IPS-NIHi7 (cell line): ENCODE data around the gene RAB5IF.
"Not testable (repeated sequence)": the region's sequence is repeated elsewhere in the genome, so short reads cannot be mapped to it uniquely, and the experiment has no call there.

Experiments
- DNase-seq: peaks from one replicate; pipeline ENCODE4 v3.0.0; 2012; ENCODE audit warnings: mixed read lengths; ENCODE audit errors: extremely low spot score

RAB5IF gene

GRCh38 chr20:36605399-36606157 lies at the start of gene RAB5IF:
TSS of gene RAB5IF (plus strand) at chr20:36605779. CDS start at chr20:36605952, 173 bp downstream.
- DNase-seq: peak; percentile 96

DNA sequence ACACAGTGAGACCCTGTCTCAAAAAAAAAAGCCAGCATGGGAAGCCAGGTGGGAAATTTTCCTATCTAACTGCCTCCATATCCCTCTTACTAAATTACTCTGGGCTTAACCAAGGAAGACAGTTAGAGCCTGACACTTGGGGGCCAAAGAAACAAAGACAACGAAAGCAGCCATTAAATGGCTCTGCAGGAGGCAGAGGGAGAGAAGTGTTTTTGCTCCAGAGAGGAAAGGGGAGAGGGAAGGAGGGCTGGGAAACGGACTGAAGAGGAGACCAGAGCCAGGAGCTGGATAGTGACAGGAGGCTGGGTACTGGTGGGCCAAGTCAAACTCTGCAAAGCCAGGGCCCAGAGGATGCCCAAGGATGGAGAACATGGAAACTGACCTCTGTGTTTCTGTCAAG lies 42.9 kb upstream of the RAB5IF start:
- DNase-seq: no peak

- no peak for DNase-seq
Measured at GRCh38 chr20:36563374-36563773, 42.2 kb upstream of the RAB5IF start.

DNA sequence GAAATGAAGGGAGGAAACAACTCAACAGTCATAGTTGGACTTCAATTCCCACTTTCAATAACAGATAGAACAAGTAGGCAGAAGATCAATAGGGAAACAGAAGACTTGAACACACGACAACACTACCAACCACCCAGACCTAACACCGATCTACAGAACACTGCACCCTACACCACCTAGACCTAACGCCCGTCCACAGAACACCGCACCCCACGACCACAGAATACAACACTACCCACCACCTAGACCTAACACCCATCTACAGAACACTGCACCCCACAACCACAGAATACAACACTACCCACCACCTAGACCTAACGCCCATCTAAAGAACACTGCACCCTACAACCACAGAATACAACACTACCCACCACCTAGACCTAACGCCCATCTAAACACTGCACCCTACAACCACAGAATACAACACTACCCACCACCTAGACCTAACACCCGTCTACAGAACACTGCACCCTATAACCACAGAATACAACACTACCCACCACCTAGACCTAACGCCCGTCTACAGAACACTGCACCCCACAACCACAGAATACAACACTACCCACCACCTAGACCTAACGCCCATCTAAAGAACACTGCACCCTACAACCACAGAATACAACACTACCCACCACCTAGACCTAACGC lies 41.4 kb upstream of the RAB5IF start:
- not testable (repeated sequence) for DNase-seq

DNA sequence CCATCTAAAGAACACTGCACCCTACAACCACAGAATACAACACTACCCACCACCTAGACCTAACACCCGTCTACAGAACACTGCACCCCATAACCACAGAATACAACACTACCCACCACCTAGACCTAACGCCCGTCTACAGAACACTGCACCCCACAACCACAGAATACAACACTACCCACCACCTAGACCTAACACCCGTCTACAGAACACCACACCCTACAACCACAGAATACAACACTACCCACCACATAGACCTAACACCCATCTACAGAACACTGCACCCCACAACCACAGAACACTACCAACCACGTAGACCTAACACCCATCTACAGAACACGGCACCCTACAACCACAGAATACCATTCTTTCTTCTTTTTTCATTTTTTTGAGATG lies 40.9 kb upstream of the RAB5IF start:
- not testable (repeated sequence) for DNase-seq

DNA sequence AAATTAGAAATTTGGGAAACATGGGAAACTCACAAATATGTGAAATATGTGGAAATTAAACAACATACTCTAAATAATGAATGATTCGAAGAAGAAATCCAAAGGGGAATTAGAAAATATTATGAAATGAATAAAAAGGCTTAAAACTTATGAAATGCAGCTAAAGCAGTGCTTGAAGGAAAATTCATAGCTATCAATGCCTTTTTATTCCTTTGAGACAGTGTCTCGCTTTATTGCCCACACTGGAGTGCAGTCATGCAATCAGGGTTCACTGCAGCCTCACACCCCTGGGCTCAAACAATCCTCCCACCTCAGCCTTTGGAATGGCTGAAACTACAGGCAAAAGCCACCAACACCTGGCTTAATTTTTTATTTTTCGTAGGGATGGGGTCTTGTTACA lies 40.1 kb upstream of the RAB5IF start:
- no peak for DNase-seq

DNA sequence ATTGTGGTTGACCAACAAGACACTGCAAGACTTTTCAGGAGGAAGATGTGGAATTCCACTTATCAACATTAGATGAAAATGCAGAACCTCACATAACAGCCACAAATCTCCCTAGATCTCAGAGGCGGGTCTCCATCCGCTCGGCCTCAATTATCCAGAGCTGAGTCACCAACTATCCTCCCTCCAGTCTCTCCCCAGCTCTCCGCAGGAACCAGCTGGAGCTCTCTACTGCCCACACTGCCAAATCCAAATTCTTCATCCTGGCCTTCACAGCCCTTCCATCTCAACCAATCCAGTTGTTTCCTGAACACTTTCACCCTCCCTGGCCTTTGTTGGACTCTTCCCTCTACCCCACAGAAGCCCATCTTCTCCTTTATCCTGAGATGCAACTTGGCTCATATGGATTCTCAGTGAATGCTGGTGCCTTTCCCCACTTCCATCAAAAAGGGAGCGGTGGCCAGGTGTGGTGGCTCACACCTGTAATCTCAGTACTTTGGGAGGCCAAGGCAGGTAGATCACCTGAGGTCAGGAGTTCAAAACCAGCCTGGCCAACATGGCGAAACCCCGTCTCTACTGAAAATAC lies 35.6 kb upstream of the RAB5IF start:
- DNase-seq: peak; percentile 37

DNA sequence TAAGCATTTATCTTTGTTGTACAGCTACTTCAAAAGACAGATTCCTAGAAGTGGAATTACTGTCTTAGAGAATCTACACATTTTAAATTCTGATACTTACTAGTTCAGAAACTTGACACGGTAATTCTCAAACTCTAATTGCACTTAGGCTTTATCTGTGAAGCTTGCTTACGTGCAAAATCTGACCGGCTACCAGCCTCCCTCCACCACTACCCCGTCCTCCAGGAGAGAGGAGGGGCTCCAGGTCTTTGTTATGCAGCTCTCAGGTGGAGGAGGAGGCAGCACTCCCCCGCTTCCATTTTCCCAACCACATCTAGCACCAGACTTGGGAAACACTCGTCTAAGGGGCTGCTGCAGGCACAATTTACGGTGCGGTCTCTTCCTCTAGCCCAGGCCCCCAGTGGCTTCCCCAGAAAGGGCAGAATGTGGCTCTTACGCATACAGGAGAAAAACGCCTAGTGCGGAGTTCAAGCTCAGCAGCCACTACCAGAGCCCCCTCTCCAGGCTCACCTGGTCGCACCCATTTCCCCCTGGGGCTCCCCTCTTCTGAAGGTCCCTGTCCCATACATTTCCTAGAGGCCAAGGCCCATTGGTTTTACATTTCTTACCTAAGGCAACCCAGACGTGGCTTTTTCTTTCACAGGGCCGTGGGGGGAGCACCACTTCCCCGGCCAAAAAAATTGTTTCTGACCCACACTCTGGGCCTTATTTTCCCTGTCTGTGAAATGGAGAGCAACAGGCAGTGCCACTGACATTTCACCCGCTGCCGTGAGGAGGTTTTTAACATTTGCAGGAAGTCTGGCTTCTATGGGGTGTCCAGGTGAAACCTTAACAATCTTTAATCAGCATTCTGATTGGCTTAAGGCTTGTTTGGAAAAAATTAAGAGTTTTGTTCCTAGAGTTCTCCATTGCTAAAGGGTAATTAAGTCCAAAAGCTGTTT lies 33.7 kb upstream of the RAB5IF start:
- DNase-seq: peak; percentile 88

GRCh38 chr20:36572701-36573102 lies 32.9 kb upstream of the RAB5IF start:
- DNase-seq: no peak

DNA sequence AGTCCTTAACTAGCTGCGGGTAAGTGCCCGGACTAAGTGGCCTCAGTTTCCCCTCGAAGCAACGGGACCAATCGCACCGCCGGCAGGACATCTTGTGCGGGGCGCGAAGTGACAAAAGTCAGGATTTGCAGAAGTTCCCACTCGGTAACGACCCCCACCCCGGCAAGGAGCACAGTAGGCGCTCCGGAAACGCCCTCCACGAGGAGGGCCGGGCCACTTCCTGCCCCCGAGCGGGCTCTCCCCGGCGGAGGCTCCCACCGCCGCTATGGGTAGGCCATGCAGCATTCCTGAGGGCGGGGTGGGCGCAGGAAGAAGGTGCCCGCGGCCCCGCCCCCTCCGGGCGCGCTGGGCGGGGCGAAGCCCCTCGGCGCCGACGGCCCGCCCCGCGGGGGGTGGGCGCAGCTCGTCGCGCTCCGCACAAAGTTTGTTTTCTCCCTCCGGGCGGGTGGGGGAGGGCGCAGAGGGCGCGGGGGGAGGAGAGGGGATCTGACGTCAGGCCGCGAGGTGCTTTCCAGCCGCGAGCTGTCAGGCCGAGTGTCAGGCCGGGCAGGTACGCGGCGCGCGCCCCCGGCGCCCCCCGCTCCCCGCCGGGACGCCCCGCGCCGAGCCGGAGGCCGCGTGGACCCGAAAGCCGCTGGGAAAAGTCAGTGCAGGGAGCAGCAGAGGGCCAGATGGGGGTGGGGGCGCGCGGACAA lies 32.3 kb upstream of the RAB5IF start, which contains the start of gene TGIF2:
Gene TGIF2, plus strand, starts transcription at position 495 of the 695 bp plus-strand sequence. CDS start 5,178 bp downstream, outside the sequence.
- DNase-seq: peak; percentile 95

- DNase-seq: no peak
Measured at GRCh38 chr20:36573798-36574365, 31.7 kb upstream of the RAB5IF start.

GRCh38 chr20:36574366-36575135 lies 31.0 kb upstream of the RAB5IF start:
- peak; percentile 50 for DNase-seq

DNA sequence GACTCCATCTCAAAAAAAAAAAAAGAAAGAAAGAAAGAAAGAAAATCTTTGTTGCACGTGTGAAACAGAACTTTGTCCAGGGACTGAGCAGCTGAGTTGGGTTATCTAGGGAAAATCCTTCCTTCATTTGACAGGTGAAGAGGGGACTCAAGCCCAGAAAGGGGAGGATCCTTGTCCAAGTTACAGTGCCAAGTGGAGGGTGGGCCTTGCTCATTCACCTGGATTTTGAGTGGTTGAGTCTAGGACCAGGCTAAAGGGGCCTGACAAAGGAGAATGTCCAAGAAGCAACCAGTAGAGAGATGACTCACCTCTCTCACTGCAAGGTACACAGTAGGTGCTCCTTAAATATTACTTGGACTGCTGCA lies 29.5 kb upstream of the RAB5IF start:
- DNase-seq: no peak

GRCh38 chr20:36578356-36579041 lies 27.1 kb upstream of the RAB5IF start:
- DNase-seq: no peak

DNA sequence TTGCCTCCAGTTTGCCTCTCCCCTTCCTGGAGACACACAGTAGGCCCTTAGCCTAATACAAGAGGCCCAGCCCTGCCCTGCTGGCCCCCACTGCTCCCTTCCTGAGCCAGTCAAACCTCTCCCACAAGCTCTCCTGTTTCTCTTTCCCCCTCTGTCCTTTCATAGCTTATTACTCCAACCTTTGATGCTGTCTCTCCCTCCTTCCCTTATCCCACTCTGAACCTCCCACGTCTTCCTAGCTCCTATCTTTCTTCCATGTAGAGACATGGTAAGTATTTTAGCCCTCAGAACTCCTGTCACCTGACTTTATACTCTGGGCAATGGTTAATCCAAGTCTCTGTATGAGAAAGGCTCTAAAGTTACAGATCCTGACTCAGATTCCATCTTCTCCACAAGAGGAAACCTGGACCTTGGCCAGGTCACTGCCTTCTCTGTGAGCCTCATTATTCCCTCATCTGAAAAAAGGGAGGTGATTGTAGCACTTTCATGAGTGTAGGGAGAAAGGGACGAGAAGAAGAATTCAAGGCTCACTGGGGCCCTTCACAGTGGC lies 25.5 kb upstream of the RAB5IF start:
- DNase-seq: no peak

DNA sequence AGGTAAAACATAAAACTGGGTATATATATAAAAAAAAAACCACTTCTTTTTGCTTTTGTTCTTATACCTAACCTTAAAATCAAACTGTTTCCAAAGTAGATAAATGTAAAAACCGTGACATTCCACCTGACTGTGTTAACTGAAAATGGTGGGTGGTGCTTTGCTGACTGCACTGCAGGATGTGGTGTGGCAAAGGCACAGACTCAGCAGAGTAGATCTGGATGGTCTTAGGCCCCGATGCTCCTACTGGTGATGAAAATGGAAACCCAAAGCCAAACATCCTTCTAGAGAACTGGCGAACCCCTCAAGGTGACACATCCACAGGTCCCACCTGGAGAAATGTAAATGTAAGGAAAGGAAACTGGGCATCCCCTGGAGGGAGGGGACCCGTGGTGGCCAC lies 23.3 kb upstream of the RAB5IF start:
- DNase-seq: no peak

DNA sequence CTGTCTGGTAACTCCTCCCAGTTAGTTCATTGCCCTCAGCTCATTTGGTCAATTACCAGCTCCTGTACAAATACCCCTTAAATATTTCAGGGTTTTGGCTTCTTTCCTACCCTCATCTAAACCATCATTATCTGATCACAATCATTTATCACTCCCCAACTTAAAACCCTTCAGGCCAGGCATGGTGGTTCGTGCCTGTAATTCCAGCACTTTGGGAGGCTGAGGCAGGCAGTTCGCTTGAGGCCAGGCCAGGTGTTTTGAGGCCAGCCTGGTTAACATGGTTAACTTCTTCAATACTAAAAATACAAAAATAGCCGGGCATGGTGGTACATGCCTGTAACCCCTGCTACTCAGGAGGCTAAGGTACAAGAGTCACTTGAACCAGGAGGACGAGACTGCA lies 22.8 kb upstream of the RAB5IF start:
- no peak for DNase-seq

- DNase-seq: no peak
Measured at GRCh38 chr20:36584018-36584481, 21.5 kb upstream of the RAB5IF start.
